ENCODE measurements around the gene A3GALT2.

GRCh38 chr1:33338048-33338439, 17.1 kb upstream of the A3GALT2 start:
- no peak for TF ChIP-seq CTCF (IDR thresholded peaks at IDR 0.05)
- TF ChIP-seq POLR2AphosphoS5 (IDR thresholded peaks at IDR 0.05; ENCODE audit: insufficient read depth in 1 of 2, low read depth in 1 of 2), result no peak

Data from vagina (tissue), 2 donors.